Trophoblast cell (in vitro differentiated cells and primary cell): ENCODE data around the gene MIA.
A peak's percentile ranks its signal among the peaks of the same experiment; 100 is the strongest.

Experiments
- DNase-seq, 2 donors: peaks; one replicate each; pipeline ENCODE4 v3.0.0-alpha.2; 2016
- H2AFZ ChIP-seq: 2 replicates; pipeline ENCODE4 v1.6.1; 2013; ENCODE audit warnings: low read length, moderate library complexity, mild to moderate bottlenecking; ENCODE audit not compliant: insufficient read depth, poor library complexity
- H2AK5ac ChIP-seq: 2 replicates; pipeline ENCODE4 v1.6.1; 2013; ENCODE audit warnings: mild to moderate bottlenecking, low read length
- H2BK120ac ChIP-seq: 2 replicates; pipeline ENCODE4 v1.6.1; 2013; ENCODE audit warnings: low read length, mild to moderate bottlenecking, moderate library complexity; ENCODE audit not compliant: insufficient read depth, poor library complexity
- H2BK12ac ChIP-seq: 2 replicates; pipeline ENCODE4 v1.6.1; 2013; ENCODE audit warnings: mild to moderate bottlenecking, low read length, moderate library complexity
- H2BK5ac ChIP-seq: 2 replicates; pipeline ENCODE4 v1.6.1; 2013; ENCODE audit warnings: low read length, low read depth, moderate library complexity, mild to moderate bottlenecking; ENCODE audit not compliant: poor library complexity
- H3K14ac ChIP-seq: 2 replicates; pipeline ENCODE4 v1.6.1; 2013; ENCODE audit warnings: mild to moderate bottlenecking, low read length
- H3K18ac ChIP-seq: 2 replicates; pipeline ENCODE4 v1.6.1; 2013; ENCODE audit warnings: mild to moderate bottlenecking, low read length
- H3K23ac ChIP-seq: 2 replicates; pipeline ENCODE4 v1.6.1; 2013; ENCODE audit warnings: low read length
- H3K27ac ChIP-seq: 2 replicates; pipeline ENCODE4 v1.5.1; 2013; ENCODE audit warnings: low read depth, mild to moderate bottlenecking, inconsistent platforms, low read length, moderate library complexity
- H3K27me3 ChIP-seq: 2 replicates; pipeline ENCODE4 v1.6.1; 2013; ENCODE audit warnings: inconsistent platforms, mild to moderate bottlenecking, low read length, moderate library complexity; ENCODE audit not compliant: insufficient read depth
- H3K36me3 ChIP-seq, 2 experiments: 1 replicate in 1 of 2; 2 replicates in 1 of 2; pipeline ENCODE4 v1.6.1; 2013; ENCODE audit warnings: low read length in 2 of 2, mild to moderate bottlenecking in 2 of 2, moderate library complexity in 1 of 2; ENCODE audit not compliant: insufficient read depth in 2 of 2, control insufficient read depth in 1 of 2
- H3K4ac ChIP-seq: 2 replicates; pipeline ENCODE4 v1.6.1; 2013; ENCODE audit warnings: low read depth, mild to moderate bottlenecking, low read length, moderate library complexity
- H3K4me1 ChIP-seq, 2 experiments: 1 replicate in 1 of 2; 2 replicates in 1 of 2; pipeline ENCODE4 v1.6.1; 2013; ENCODE audit warnings: low read length in 2 of 2, mild to moderate bottlenecking in 2 of 2, moderate library complexity in 1 of 2; ENCODE audit not compliant: insufficient read depth in 2 of 2, control insufficient read depth in 1 of 2
- H3K4me2 ChIP-seq: 2 replicates; pipeline ENCODE4 v1.6.1; 2013; ENCODE audit warnings: inconsistent platforms, mild to moderate bottlenecking, low read length, moderate library complexity
- H3K4me3 ChIP-seq: 2 replicates; pipeline ENCODE4 v1.5.1; 2013; ENCODE audit warnings: mild to moderate bottlenecking, low read depth, low read length, inconsistent platforms
- H3K79me1 ChIP-seq: one replicate; pipeline ENCODE4 v1.6.1; 2013; ENCODE audit warnings: low read length
- H3K79me2 ChIP-seq: 2 replicates; pipeline ENCODE4 v1.6.1; 2013; ENCODE audit warnings: low read length, mild to moderate bottlenecking; ENCODE audit not compliant: control insufficient read depth, insufficient read depth, poor library complexity
- H3K9ac ChIP-seq: 2 replicates; pipeline ENCODE4 v1.6.1; 2013; ENCODE audit warnings: mild to moderate bottlenecking, low read length
- H3K9me3 ChIP-seq: 2 replicates; pipeline ENCODE4 v1.6.1; 2013; ENCODE audit warnings: low read depth, mild to moderate bottlenecking, control low read depth, inconsistent platforms, low read length; ENCODE audit not compliant: insufficient read depth
- H4K12ac ChIP-seq: 2 replicates; pipeline ENCODE4 v1.6.1; 2013; ENCODE audit warnings: low read depth, mild to moderate bottlenecking, low read length, moderate library complexity
- H4K8ac ChIP-seq: 2 replicates; pipeline ENCODE4 v1.6.1; 2013; ENCODE audit warnings: low read depth, mild to moderate bottlenecking, low read length, moderate library complexity
- H4K91ac ChIP-seq: one replicate; pipeline ENCODE4 v1.6.1; 2013; ENCODE audit warnings: low read depth, mild to moderate bottlenecking, low read length, moderate library complexity
- WGBS: extraction: QIAGEN DNeasy Blood & Tissue Kit; methylation state at CpG from one replicate; pipeline ENCODE4 v1.1.7; 2013; ENCODE audit warnings: missing lambda C conversion rate; ENCODE audit not compliant: insufficient read length, insufficient coverage; ENCODE audit errors: extremely low coverage; 5-methylcytosine and 5-hydroxymethylcytosine counted together

MIA gene

GRCh38 chr19:40806423-40807146, 31.3 kb downstream of the MIA start:
- Histone ChIP-seq H2AK5ac (peak overlapping the region; percentile 25), H3K79me2 (peaks cover 22% of the 10 kb centered on the region), H3K9me3 (peaks cover 4% of the 10 kb centered on the region), H3K4me2 (peak overlapping the region; percentile 28), H3K18ac (peak overlapping the region; percentile 17), H2BK12ac (no peak overlapping the region), H3K23ac (peak overlapping the region; percentile 58), H2BK120ac (no peak overlapping the region), H3K4ac (peak overlapping the region; percentile 47), H3K27me3 (no peaks in the 10 kb centered on the region), H3K4me1 (peaks cover 32 to 46% of the 10 kb centered on the region in 2 experiments), H4K8ac (no peak overlapping the region), H3K4me3 (no peak overlapping the region), H4K91ac (no peak overlapping the region), H3K14ac (no peak overlapping the region), H2BK5ac (no peak overlapping the region), H3K79me1 (peaks cover 3% of the 10 kb centered on the region), H2AFZ (no peak overlapping the region), H3K36me3 (peaks cover 60 to 64% of the 10 kb centered on the region in 2 experiments), H4K12ac (no peak overlapping the region), H3K9ac (no peak overlapping the region), H3K27ac (peak overlapping the region; percentile 1)
- WGBS, result no CpG with 5 or more reads among the region's 26 CpGs
- peak; percentile 93 to 94 for DNase-seq

DNA sequence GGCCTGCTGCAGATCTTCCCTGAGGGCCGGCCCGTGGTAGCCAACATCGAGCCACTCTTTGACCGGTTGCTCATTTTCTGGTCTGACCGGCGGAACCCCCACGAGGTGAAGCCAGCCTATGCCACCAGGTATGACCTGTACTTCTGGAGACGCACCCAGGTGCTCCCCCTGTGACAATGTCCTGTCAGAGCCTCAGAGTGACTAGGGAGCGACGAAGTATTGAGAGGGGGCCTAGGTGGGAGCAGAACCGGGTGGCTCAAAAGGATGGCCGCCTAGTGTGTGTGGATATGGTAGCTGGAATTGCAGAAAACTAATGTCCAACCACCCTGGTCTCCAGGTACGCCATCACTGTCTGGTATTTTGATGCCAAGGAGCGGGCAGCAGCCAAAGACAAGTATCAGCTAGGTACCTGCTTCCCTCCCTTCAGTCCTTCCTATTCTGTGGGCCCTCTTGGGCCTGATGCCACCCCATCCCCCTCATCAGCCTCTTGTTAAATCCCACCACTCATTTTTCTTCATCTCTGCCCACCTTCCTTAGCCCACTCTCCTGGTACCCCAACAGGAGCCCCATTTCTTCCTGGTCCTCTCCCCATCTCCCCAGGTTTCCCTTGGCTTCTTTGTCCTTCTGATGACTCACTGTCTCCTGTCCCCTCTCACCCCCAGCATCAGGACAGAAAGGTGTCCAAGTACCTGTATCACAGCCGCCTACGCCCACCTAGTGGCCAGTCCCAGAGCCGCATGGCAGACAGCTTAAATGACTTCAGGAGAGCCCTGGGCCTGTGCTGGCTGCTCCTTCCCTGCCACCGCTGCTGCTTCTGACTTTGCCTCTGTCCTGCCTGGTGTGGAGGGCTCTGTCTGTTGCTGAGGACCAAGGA, 32.1 kb downstream of the MIA start:
- Histone ChIP-seq H4K91ac (no peak overlapping the region), H4K8ac (no peak overlapping the region), H3K9me3 (peaks cover 4% of the 10 kb centered on the region), H3K79me2 (peaks cover 18% of the 10 kb centered on the region), H4K12ac (no peak overlapping the region), H2AFZ (no peak overlapping the region), H3K18ac (peak overlapping the region; percentile 12), H3K27me3 (no peaks in the 10 kb centered on the region), H2BK5ac (no peak overlapping the region), H3K4ac (no peak overlapping the region), H2AK5ac (no peak overlapping the region), H3K4me2 (no peak overlapping the region), H3K4me3 (no peak overlapping the region), H3K36me3 (peaks cover 55 to 58% of the 10 kb centered on the region in 2 experiments), H3K14ac (no peak overlapping the region), H3K4me1 (peaks cover 35 to 44% of the 10 kb centered on the region in 2 experiments), H3K79me1 (peaks cover 3% of the 10 kb centered on the region), H3K27ac (no peak overlapping the region), H2BK12ac (no peak overlapping the region), H3K9ac (no peak overlapping the region), H2BK120ac (no peak overlapping the region), H3K23ac (no peak overlapping the region)
- WGBS, result no CpG with 5 or more reads among the region's 18 CpGs
- peak; percentile 75 to 76 for DNase-seq

GRCh38 chr19:40808021-40808325, 32.7 kb downstream of the MIA start:
- WGBS, result no CpG with 5 or more reads among the region's 2 CpGs
- H3K79me1 ChIP-seq, result peaks cover 3% of the 10 kb centered on the region

DNA sequence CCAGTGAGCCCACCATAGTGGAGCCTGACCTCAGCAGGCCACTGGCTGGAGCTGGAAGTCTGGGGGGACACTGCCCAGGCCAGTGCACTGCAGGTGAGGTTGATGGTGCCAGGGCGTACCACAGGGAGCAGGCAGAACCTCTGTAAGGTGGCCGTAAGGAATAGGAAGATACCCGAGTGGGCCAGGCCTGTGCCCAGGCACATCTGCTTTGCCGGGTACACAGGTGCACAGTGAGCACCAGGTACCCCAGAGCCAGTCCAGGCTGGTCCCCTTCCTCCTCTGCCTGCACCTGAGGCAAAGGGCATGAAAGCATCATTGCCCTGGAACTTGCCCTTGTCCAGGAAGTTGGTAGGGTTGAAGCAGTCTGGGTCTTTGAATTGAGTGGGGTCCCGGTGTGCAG, 33.2 kb downstream of the MIA start:
- WGBS, result no CpG with 5 or more reads among the region's 5 CpGs
- Histone ChIP-seq H3K27me3 (no peaks in the 10 kb centered on the region), H3K79me1 (peaks cover 3% of the 10 kb centered on the region), H3K4me3 (no peak overlapping the region), H4K12ac (no peak overlapping the region), H3K27ac (no peak overlapping the region), H3K4me2 (no peak overlapping the region), H3K4ac (no peak overlapping the region), H3K14ac (no peak overlapping the region), H3K9me3 (peaks cover 2% of the 10 kb centered on the region), H3K36me3 (peaks cover 44 to 47% of the 10 kb centered on the region in 2 experiments), H2BK120ac (no peak overlapping the region), H3K9ac (no peak overlapping the region), H2AK5ac (no peak overlapping the region), H2AFZ (no peak overlapping the region), H3K4me1 (peaks cover 26 to 33% of the 10 kb centered on the region in 2 experiments), H3K18ac (no peak overlapping the region), H3K79me2 (peaks cover 10% of the 10 kb centered on the region), H4K8ac (no peak overlapping the region), H3K23ac (no peak overlapping the region), H2BK5ac (no peak overlapping the region), H2BK12ac (no peak overlapping the region), H4K91ac (no peak overlapping the region)
- no peak for DNase-seq

More at GRCh38 chr19:40808021-40808325, 32.7 kb downstream of the MIA start:
- H3K36me3 ChIP-seq, result peaks cover 49 to 52% of the 10 kb centered on the region in 2 experiments
- no peak overlapping the region for H3K23ac ChIP-seq
- no peak overlapping the region for H3K9ac ChIP-seq
- no peak overlapping the region for H3K4me2 ChIP-seq
- no peak for DNase-seq
- H3K27me3 ChIP-seq, result no peaks in the 10 kb centered on the region
- H2AFZ ChIP-seq, result no peak overlapping the region
- peaks cover 30 to 38% of the 10 kb centered on the region in 2 experiments for H3K4me1 ChIP-seq
- no peak overlapping the region for H4K8ac ChIP-seq
- H2AK5ac ChIP-seq, result no peak overlapping the region
- H2BK5ac ChIP-seq, result no peak overlapping the region
- H2BK120ac ChIP-seq, result no peak overlapping the region
- no peak overlapping the region for H3K4ac ChIP-seq
- H3K79me2 ChIP-seq, result peaks cover 13% of the 10 kb centered on the region
- no peak overlapping the region for H3K14ac ChIP-seq
- H4K91ac ChIP-seq, result no peak overlapping the region
- peaks cover 2% of the 10 kb centered on the region for H3K9me3 ChIP-seq
- no peak overlapping the region for H3K4me3 ChIP-seq
- H2BK12ac ChIP-seq, result no peak overlapping the region
- H4K12ac ChIP-seq, result no peak overlapping the region
- H3K18ac ChIP-seq, result peak overlapping the region; percentile 12
- no peak overlapping the region for H3K27ac ChIP-seq
